ENCODE results near the gene IGFBP4.

DNA sequence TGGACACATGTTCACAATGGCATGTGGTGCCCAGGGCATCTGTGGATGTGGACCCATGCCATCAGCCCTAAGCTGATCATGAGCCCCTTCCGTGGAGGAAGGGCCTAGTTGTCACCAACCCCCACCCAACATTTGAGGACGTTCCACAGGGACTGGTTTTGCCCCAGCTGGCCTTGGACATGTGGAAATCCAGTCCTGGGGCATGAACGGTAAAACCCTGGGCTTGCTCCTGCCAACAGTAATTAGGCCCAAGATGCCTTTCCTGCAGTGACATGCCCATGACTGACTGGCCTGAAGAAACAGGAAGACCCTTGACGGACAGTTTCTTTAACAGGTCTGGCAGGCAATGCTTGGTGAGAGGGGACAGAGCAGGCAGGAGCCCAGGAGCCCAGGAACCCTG lies 50.4 kb downstream of the IGFBP4 start:
- TF ChIP-seq, protein P1, sequence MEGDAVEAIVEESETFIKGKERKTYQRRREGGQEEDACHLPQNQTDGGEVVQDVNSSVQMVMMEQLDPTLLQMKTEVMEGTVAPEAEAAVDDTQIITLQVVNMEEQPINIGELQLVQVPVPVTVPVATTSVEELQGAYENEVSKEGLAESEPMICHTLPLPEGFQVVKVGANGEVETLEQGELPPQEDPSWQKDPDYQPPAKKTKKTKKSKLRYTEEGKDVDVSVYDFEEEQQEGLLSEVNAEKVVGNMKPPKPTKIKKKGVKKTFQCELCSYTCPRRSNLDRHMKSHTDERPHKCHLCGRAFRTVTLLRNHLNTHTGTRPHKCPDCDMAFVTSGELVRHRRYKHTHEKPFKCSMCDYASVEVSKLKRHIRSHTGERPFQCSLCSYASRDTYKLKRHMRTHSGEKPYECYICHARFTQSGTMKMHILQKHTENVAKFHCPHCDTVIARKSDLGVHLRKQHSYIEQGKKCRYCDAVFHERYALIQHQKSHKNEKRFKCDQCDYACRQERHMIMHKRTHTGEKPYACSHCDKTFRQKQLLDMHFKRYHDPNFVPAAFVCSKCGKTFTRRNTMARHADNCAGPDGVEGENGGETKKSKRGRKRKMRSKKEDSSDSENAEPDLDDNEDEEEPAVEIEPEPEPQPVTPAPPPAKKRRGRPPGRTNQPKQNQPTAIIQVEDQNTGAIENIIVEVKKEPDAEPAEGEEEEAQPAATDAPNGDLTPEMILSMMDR (conservative IDR thresholded peaks at IDR 0.05; ENCODE audit: low read depth, low read length), result no peak
- TF ChIP-seq, protein P2, sequence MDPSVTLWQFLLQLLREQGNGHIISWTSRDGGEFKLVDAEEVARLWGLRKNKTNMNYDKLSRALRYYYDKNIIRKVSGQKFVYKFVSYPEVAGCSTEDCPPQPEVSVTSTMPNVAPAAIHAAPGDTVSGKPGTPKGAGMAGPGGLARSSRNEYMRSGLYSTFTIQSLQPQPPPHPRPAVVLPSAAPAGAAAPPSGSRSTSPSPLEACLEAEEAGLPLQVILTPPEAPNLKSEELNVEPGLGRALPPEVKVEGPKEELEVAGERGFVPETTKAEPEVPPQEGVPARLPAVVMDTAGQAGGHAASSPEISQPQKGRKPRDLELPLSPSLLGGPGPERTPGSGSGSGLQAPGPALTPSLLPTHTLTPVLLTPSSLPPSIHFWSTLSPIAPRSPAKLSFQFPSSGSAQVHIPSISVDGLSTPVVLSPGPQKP (IDR thresholded peaks at IDR 0.05; ENCODE audit: borderline replicate concordance, low read depth, low read length), result no peak
- TF ChIP-seq RAD21 (IDR thresholded peaks at IDR 0.05; ENCODE audit: low read length) (no peak), POLR2A (IDR thresholded peaks at IDR 0.05; ENCODE audit: low read depth, low read length) (no peak), MXI1 (IDR thresholded peaks at IDR 0.05; ENCODE audit: borderline replicate concordance, low read depth, low read length) (no peak), MAFK (IDR thresholded peaks at IDR 0.05; ENCODE audit: low read depth, low read length) (no peak), BHLHE40 (IDR thresholded peaks at IDR 0.05; ENCODE audit: low read depth, low read length) (no peak), RFX5 (IDR thresholded peaks at IDR 0.05; ENCODE audit: low read depth, low read length) (no peak), USF2 (IDR thresholded peaks at IDR 0.05; ENCODE audit: low read depth, low read length) (no peak), FOS (IDR thresholded peaks at IDR 0.05; ENCODE audit: low read depth, low read length) (no peak), MAZ (IDR thresholded peaks at IDR 0.05; ENCODE audit: borderline replicate concordance, low read depth, low read length) (no peak), RCOR1 (IDR thresholded peaks at IDR 0.05; ENCODE audit: insufficient replicate concordance, low read length) (no peak), CEBPB (IDR thresholded peaks at IDR 0.05; ENCODE audit: low read depth, low read length) (no peak), SMC3 (IDR thresholded peaks at IDR 0.05; ENCODE audit: low read depth, low read length) (no peak)
